ENCODE data around the gene IER2. TPM values are rescaled to one million over a fixed set of nuclear protein-coding genes. Genes with fewer than 3 reads are reported as not detected.

IER2 gene
- 100 to 1,000 TPM; 129 to 137 TPM for total RNA-seq

DNA sequence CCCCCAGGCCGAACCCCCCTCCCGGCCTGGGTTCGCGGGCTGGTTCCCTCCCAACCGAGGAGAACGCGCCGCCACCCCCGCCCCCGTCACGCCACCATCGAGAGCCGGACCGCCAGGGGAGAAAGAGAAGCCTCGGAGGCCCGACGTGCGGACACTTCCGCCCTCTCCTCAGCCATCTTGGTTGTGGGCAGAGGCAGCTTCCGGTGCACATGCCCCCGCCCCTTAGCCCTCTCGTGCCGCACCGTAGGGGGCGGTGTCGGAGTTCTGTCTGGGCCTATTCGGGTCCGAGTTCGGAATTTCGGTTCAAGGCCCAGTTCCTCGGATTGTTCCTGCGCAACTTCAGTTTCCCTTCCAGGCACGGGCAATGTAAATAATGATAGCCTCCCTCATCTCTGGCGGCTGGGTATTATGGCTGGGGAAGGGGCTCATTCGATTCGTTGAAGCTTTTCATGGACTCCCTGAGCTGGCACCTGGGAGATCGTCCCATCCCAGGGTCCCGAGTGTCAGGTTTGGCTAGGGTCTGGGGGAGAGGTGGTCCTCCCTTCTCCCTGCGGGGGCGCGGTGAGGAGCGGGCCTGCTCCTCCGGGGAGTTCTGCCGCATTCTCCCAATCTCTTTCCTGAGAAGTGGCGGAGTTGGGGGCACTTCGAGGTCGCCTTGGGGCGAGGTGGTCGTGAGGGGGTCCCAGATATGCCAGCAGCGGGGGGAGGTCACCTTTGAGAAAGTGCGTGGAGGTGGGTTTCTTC, at the start of gene IER2, which contains the start of gene STX10:
Gene IER2, plus strand, starts transcription at position 225 of the 744 bp plus-strand sequence. CDS start 2,776 bp downstream, outside the sequence.
Gene STX10, minus strand, starts transcription at position 189 of the 744 bp plus-strand sequence. CDS start 202 bp downstream, outside the sequence.
- Mint-ChIP-seq H3K4me1 (ENCODE audit: low read depth) (peaks cover 23% of the 10 kb centered on the region), H3K4me3 (peak within 1 kb of the TSS; percentile 99), H3K27me3 (peaks cover 3% of the 10 kb centered on the region), H3K36me3 (peaks cover 37% of the 10 kb centered on the region), H3K27ac (peak within 1 kb of the TSS; percentile 97), H3K9me3 (no peaks in the 10 kb centered on the region)
- ChIA-PET CTCF (interaction anchor here (0.6 to 2.1 kb wide), 10 partner anchors 13 to 86 kb away, joined by 4 to 12 read pairs (median 6); partner anchors contain the start of gene NACC1), POLR2A (interaction anchor here (0.7 to 1.6 kb wide), 8 partner anchors 13 to 51 kb away, joined by 3 to 10 read pairs (median 4); partner anchors contain the start of gene NACC1)
- intact Hi-C loops (cut with micrococcal nuclease): loop anchor here (5.0 kb wide), 2 partner anchors 213 to 358 kb away; partner anchors contain the start of genes CALR and JUNB
- DNase-seq: peak; percentile 96

GRCh38 chr19:13100841-13101589, 49.2 kb upstream of the IER2 start:
- Mint-ChIP-seq H3K36me3 (peaks cover 6% of the 10 kb centered on the region), H3K27ac (peak overlapping the region; percentile 4), H3K27me3 (peaks cover 14% of the 10 kb centered on the region), H3K9me3 (peaks cover 5% of the 10 kb centered on the region), H3K4me3 (peak overlapping the region; percentile 34), H3K4me1 (ENCODE audit: low read depth) (peaks cover 49% of the 10 kb centered on the region)
- ChIA-PET CTCF (interaction anchor here (1.0 to 1.3 kb wide), 3 partner anchors 31 to 123 kb away, joined by 3 to 5 read pairs (median 5); no protein-coding TSS in a partner anchor), POLR2A (interaction anchor here (2.4 kb wide), 1 partner anchor 51 kb away, joined by 8 read pairs; no protein-coding TSS in a partner anchor)
- DNase-seq: no peak
- intact Hi-C loops (cut with micrococcal nuclease): loop anchor here (1.0 kb wide), 2 partner anchors 15 to 51 kb away; partner anchors contain the start of gene TRMT1

GRCh38 chr19:13101590-13102415, 48.4 kb upstream of the IER2 start:
- H3K9me3 Mint-ChIP-seq: peaks cover 5% of the 10 kb centered on the region
- H3K4me1 Mint-ChIP-seq (ENCODE audit: low read depth): peaks cover 46% of the 10 kb centered on the region
- peaks cover 10% of the 10 kb centered on the region for H3K27me3 Mint-ChIP-seq
- DNase-seq: no peak
- H3K4me3 Mint-ChIP-seq: peak overlapping the region; percentile 69
- peak overlapping the region; percentile 42 for H3K27ac Mint-ChIP-seq
- ChIA-PET POLR2A (interaction anchor here (2.4 kb wide), 1 partner anchor 50 kb away, joined by 8 read pairs; no protein-coding TSS in a partner anchor), CTCF (interaction anchor here (1.0 to 1.3 kb wide), 3 partner anchors 31 to 124 kb away, joined by 3 to 5 read pairs (median 5); no protein-coding TSS in a partner anchor)
- peaks cover 6% of the 10 kb centered on the region for H3K36me3 Mint-ChIP-seq
- intact Hi-C loops (cut with micrococcal nuclease): no loop called here

- DNase-seq: no peak
- Mint-ChIP-seq H3K27me3 (peaks cover 7% of the 10 kb centered on the region), H3K4me3 (peak overlapping the region; percentile 69), H3K9me3 (peaks cover 5% of the 10 kb centered on the region), H3K27ac (peak overlapping the region; percentile 42), H3K4me1 (ENCODE audit: low read depth) (peaks cover 43% of the 10 kb centered on the region), H3K36me3 (peaks cover 6% of the 10 kb centered on the region)
- intact Hi-C loops (cut with micrococcal nuclease): no loop called here
- ChIA-PET POLR2A (no interaction called here), CTCF (no interaction called here)
Observed at GRCh38 chr19:13102416-13102665, 47.9 kb upstream of the IER2 start.

GRCh38 chr19:13102666-13103580, 47.3 kb upstream of the IER2 start, which contains the start of gene LYL1:
LYL1 (minus strand) TSS chr19:13102858; CDS start chr19:13101171, 1,687 bp downstream.
- H3K4me1 Mint-ChIP-seq (ENCODE audit: low read depth): peaks cover 39% of the 10 kb centered on the region
- H3K4me3 Mint-ChIP-seq: peak within 1 kb of the TSS; percentile 69
- intact Hi-C loops (cut with micrococcal nuclease): no loop called here
- peak; percentile 58 for DNase-seq
- peaks cover 9% of the 10 kb centered on the region for H3K36me3 Mint-ChIP-seq
- H3K27ac Mint-ChIP-seq: peak within 1 kb of the TSS; percentile 76
- peaks cover 3% of the 10 kb centered on the region for H3K27me3 Mint-ChIP-seq
- H3K9me3 Mint-ChIP-seq: peaks cover 5% of the 10 kb centered on the region
- ChIA-PET POLR2A (interaction anchor here (2.9 kb wide), 1 partner anchor 15 kb away, joined by 13 read pairs; the partner anchor contains the start of gene NACC1), CTCF (interaction anchor here (0.7 to 3.6 kb wide), 4 partner anchors 9 to 137 kb away, joined by 3 to 29 read pairs (median 11); no protein-coding TSS in a partner anchor)

DNA sequence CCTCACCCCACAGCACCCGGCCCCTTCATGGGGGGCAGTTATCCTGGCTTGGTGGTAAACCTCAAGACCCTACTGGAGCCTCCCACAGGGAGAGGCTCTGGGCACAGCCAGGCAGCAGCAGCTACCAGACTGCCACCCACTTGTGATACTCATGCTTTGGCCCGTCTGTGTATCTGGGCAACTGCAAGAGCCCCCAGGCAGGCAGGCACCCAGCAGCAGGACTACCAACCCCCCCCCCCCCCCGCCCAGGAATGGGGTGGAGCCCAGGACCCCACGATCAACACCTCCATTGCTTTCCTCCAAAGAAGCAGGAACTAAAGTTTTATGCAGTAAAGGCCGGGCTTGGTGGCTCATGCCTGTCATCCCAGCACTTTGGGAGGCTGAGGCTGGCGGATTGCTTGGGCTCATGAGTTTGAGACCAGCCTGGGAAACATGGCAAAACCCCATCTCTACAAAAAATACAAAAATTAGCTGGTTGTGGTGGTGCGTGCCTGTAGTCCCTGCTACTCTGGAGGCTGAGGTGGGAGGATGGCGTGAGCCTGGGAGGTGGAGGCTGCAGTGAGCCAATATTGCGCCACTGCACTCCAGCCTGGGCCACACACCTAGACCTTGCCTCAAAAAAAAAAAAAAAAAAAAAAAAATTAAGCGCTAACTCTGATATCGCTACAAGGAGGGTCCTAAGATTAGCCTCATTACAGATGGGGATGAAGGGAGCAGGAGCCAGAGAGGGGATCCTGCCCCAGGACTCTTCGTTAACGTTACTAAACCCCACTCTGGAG, 46.4 kb upstream of the IER2 start:
- peaks cover 35% of the 10 kb centered on the region for H3K4me1 Mint-ChIP-seq (ENCODE audit: low read depth)
- intact Hi-C loops (cut with micrococcal nuclease): loop anchor here (1.0 kb wide), 1 partner anchor 13 kb away; the partner anchor contains the start of gene TRMT1
- POLR2A ChIA-PET: interaction anchor here (1.4 to 2.9 kb wide), 6 partner anchors 12 to 90 kb away, joined by 5 to 13 read pairs (median 7); partner anchors contain the start of gene NACC1

GRCh38 chr19:13104360-13104847, 45.8 kb upstream of the IER2 start:
- ChIA-PET CTCF (interaction anchor here (0.5 to 3.6 kb wide), 27 partner anchors 8 to 219 kb away, joined by 3 to 29 read pairs (median 5); partner anchors contain the start of genes IER2, NACC1 and STX10), POLR2A (interaction anchor here (0.7 to 2.9 kb wide), 7 partner anchors 11 to 90 kb away, joined by 4 to 13 read pairs (median 6); partner anchors contain the start of gene NACC1)
- Mint-ChIP-seq H3K27ac (peak overlapping the region; percentile 94), H3K4me1 (ENCODE audit: low read depth) (peaks cover 32% of the 10 kb centered on the region), H3K36me3 (peaks cover 11% of the 10 kb centered on the region), H3K4me3 (peak overlapping the region; percentile 92), H3K9me3 (peaks cover 5% of the 10 kb centered on the region), H3K27me3 (no peaks in the 10 kb centered on the region)
- intact Hi-C loops (cut with micrococcal nuclease): loop anchor here (1.0 kb wide), 1 partner anchor 12 kb away; the partner anchor contains the start of gene TRMT1
- DNase-seq: peak; percentile 81

More for the DNA sequence above, 46.4 kb upstream of the IER2 start:
- peak overlapping the region; percentile 92 for H3K4me3 Mint-ChIP-seq
- no peak for DNase-seq
- peaks cover 5% of the 10 kb centered on the region for H3K9me3 Mint-ChIP-seq
- peak overlapping the region; percentile 94 for H3K27ac Mint-ChIP-seq
- peaks cover 9% of the 10 kb centered on the region for H3K36me3 Mint-ChIP-seq
- H3K27me3 Mint-ChIP-seq: peaks cover 2% of the 10 kb centered on the region
- CTCF ChIA-PET: interaction anchor here (0.7 to 3.6 kb wide), 19 partner anchors 10 to 219 kb away, joined by 3 to 29 read pairs (median 6); partner anchors contain the start of gene NACC1

DNA sequence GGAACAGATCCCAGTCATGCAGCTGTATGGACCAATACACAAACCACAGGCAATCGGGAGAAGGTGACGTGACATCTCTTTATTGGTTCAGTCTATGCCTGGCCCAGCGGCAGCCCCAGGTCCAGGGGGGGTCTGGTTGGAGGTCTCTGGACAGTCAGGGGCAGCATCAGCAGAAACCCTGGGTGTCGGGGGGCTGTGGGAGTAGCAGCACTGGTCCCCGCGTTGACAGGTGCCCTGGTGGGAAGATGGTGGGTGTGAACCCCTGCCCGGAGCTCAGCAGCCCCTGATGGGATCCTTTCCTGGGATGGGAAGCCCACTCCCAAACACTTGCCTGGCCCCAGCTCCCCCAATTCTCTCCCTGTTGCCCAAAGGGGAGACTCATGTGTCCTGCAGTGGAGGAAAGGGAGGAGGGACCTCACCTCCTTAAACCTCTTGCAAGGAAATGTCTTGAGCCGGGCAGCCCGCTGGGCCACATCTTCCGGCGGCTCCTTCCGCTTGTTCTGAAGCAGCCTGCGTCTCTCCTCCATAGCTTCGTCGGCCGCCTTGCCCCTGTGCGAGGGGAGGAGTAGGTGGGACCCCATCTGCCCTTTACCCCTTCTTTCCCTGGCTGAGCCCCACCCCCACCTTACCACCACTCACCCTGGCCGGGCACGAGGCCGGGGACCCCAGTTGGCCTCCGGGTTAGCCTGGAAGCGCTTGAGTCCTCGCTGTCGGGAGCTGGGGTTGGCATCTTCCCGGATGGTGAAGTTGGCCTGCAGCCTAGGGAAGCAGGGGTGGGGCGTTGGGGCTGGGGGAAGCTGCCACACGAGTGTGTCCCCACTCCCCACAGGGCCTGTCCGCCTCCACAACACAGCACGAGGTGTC, 45.1 kb upstream of the IER2 start:
- peak; percentile 52 for DNase-seq
- H3K4me3 Mint-ChIP-seq: peak overlapping the region; percentile 92
- peaks cover 13% of the 10 kb centered on the region for H3K36me3 Mint-ChIP-seq
- H3K9me3 Mint-ChIP-seq: peaks cover 3% of the 10 kb centered on the region
- H3K27me3 Mint-ChIP-seq: no peaks in the 10 kb centered on the region
- H3K27ac Mint-ChIP-seq: peak overlapping the region; percentile 94
- CTCF ChIA-PET: interaction anchor here (0.5 to 3.6 kb wide), 27 partner anchors 9 to 340 kb away, joined by 3 to 29 read pairs (median 5); partner anchors contain the start of genes IER2, NACC1 and STX10
- peaks cover 25% of the 10 kb centered on the region for H3K4me1 Mint-ChIP-seq (ENCODE audit: low read depth)
- POLR2A ChIA-PET: interaction anchor here (0.7 to 2.9 kb wide), 9 partner anchors 10 to 91 kb away, joined by 3 to 13 read pairs (median 6); partner anchors contain the start of genes IER2, NACC1 and STX10
- intact Hi-C loops (cut with micrococcal nuclease): loop anchor here (1.0 kb wide), 1 partner anchor 11 kb away; the partner anchor contains the start of gene TRMT1
